OCI-LY3 (cell line): Measurements from ENCODE around the gene MUC12.
"Not testable (repeated sequence)": the region's sequence is repeated elsewhere in the genome, so short reads cannot be mapped to it uniquely, and the experiment has no call there.

Source experiments
- H2AFZ ChIP-seq: fragments of 200-600, 300-600 bp; shearing (Covaris generic); 2 replicates; pipeline ENCODE4 v1.6.0; 2014; ENCODE audit warnings: antibody characterized with exemption, low read depth, low read length
- H3K27ac ChIP-seq: fragments of 200-600, 300-600 bp; sonication (generic); 2 replicates; pipeline ENCODE4 v1.5.1; 2014; ENCODE audit warnings: mild to moderate bottlenecking, low read length, moderate library complexity, mixed read lengths
- H3K27me3 ChIP-seq: fragments of 200-600, 300-600 bp; sonication (generic); 2 replicates; pipeline ENCODE4 v1.6.1; 2014; ENCODE audit warnings: low read depth, low read length, mixed read lengths
- H3K36me3 ChIP-seq: fragments of 200-600, 300-600 bp; sonication (generic); replicated peaks from 2 replicates; pipeline ENCODE3; 2014; ENCODE audit warnings: low read depth, low read length, mixed read lengths
- H3K4me1 ChIP-seq: fragments of 300-600, 200-600 bp; sonication (generic); 2 replicates; pipeline ENCODE4 v1.6.1; 2014; ENCODE audit warnings: low read length, mixed read lengths
- H3K4me2 ChIP-seq: fragments of 200-600, 300-600 bp; sonication (generic); 2 replicates; pipeline ENCODE4 v1.6.1; 2014; ENCODE audit warnings: low read length, mixed read lengths
- H3K4me3 ChIP-seq: fragments of 300-600, 200-600 bp; sonication (generic); 2 replicates; pipeline ENCODE4 v1.5.1; 2014; ENCODE audit warnings: antibody characterized with exemption, mild to moderate bottlenecking, low read length, moderate library complexity
- H3K79me2 ChIP-seq: fragments of 300-600, 200-600 bp; shearing (Covaris generic); 2 replicates; pipeline ENCODE4 v1.6.1; 2014; ENCODE audit warnings: mild to moderate bottlenecking, low read length, mixed read lengths
- H3K9ac ChIP-seq: fragments of 300-600, 200-600 bp; shearing (Covaris generic); 2 replicates; pipeline ENCODE4 v1.6.0; 2014; ENCODE audit warnings: mild to moderate bottlenecking, low read length, moderate library complexity
- H3K9me3 ChIP-seq: fragments of 200-600, 300-600 bp; shearing (Covaris generic); 2 replicates; pipeline ENCODE4 v1.6.1; 2014; ENCODE audit warnings: low read length, mixed read lengths; ENCODE audit not compliant: insufficient read depth
- H4K20me1 ChIP-seq: fragments of 200-600, 300-600 bp; sonication (generic); 2 replicates; pipeline ENCODE4 v1.6.1; 2016; ENCODE audit warnings: low read length, mixed read lengths; ENCODE audit not compliant: insufficient read depth
- CTCF ChIP-seq: fragments of 200-600, 300-600 bp; sonication (generic); IDR thresholded peaks from 2 replicates; pipeline ENCODE4 v1.5.1; 2014; ENCODE audit warnings: antibody characterized with exemption, low read length, low read depth
- EZH2phosphoT487 ChIP-seq: fragments of 200-600 bp; shearing (Covaris generic); IDR thresholded peaks from 2 replicates; pipeline ENCODE4 v1.6.1; 2018; ENCODE audit warnings: antibody characterized with exemption, mixed run types, low read depth

Gene MUC12

GRCh38 chr7:101058355-101058754 lies 89.0 kb downstream of the MUC12 start:
- Histone ChIP-seq H3K9ac (no peak overlapping the region), H3K4me3 (no peak overlapping the region), H3K27ac (no peak overlapping the region), H2AFZ (no peak overlapping the region), H3K9me3 (no peaks in the 10 kb centered on the region), H3K4me2 (no peak overlapping the region), H4K20me1 (no peaks in the 10 kb centered on the region), H3K4me1 (0 out of 2 replicates have a peak, but pooled peaks cover 2% of the 10 kb centered on the region), H3K36me3 (no peaks in the 10 kb centered on the region), H3K79me2 (no peaks in the 10 kb centered on the region), H3K27me3 (peaks cover 35% of the 10 kb centered on the region)
- no peak for TF ChIP-seq EZH2phosphoT487
- TF ChIP-seq CTCF = no peak

GRCh38 chr7:101059620-101059942 lies 90.2 kb downstream of the MUC12 start:
- Histone ChIP-seq H3K27ac (no peak overlapping the region), H4K20me1 (no peaks in the 10 kb centered on the region), H3K9me3 (no peaks in the 10 kb centered on the region), H3K4me3 (no peak overlapping the region), H3K36me3 (no peaks in the 10 kb centered on the region), H3K4me2 (peak overlapping the region; percentile 25; the same call in 1 of the 2 replicates), H3K79me2 (no peaks in the 10 kb centered on the region), H3K27me3 (peaks cover 30% of the 10 kb centered on the region), H2AFZ (no peak overlapping the region), H3K4me1 (0 out of 2 replicates have a peak, but pooled peaks cover 2% of the 10 kb centered on the region), H3K9ac (no peak overlapping the region)
- TF ChIP-seq EZH2phosphoT487 (no peak), CTCF (no peak)

GRCh38 chr7:101060992-101061391 lies 91.6 kb downstream of the MUC12 start:
- H3K4me3 ChIP-seq = no peak overlapping the region
- H3K4me2 ChIP-seq = no peak overlapping the region
- H3K27me3 ChIP-seq = peaks cover 18% of the 10 kb centered on the region
- H3K79me2 ChIP-seq = no peaks in the 10 kb centered on the region
- H3K9ac ChIP-seq = no peak overlapping the region
- H3K27ac ChIP-seq = no peak overlapping the region
- no peaks in the 10 kb centered on the region for H3K36me3 ChIP-seq
- H4K20me1 ChIP-seq = no peaks in the 10 kb centered on the region
- no peak overlapping the region for H2AFZ ChIP-seq
- TF ChIP-seq CTCF (no peak), EZH2phosphoT487 (no peak)
- H3K9me3 ChIP-seq = no peaks in the 10 kb centered on the region
- 0 out of 2 replicates have a peak, but pooled peaks cover 2% of the 10 kb centered on the region for H3K4me1 ChIP-seq

GRCh38 chr7:101064176-101064550 lies 94.8 kb downstream of the MUC12 start:
- H3K27ac ChIP-seq, H3K9me3 ChIP-seq, H3K27me3 ChIP-seq, H3K36me3 ChIP-seq, H3K4me2 ChIP-seq, H3K79me2 ChIP-seq, H2AFZ ChIP-seq, H3K9ac ChIP-seq, H4K20me1 ChIP-seq, H3K4me1 ChIP-seq, H3K4me3 ChIP-seq: not testable (repeated sequence)

GRCh38 chr7:101065162-101065561 lies 95.8 kb downstream of the MUC12 start:
- H4K20me1 ChIP-seq, H3K27ac ChIP-seq, H3K9ac ChIP-seq, H2AFZ ChIP-seq, H3K79me2 ChIP-seq, H3K4me3 ChIP-seq, H3K4me2 ChIP-seq, H3K9me3 ChIP-seq, H3K36me3 ChIP-seq, H3K27me3 ChIP-seq, H3K4me1 ChIP-seq: not testable (repeated sequence)
